Endothelial cell of coronary artery (primary cell): ENCODE measurements around the gene RASA1. TPM values are rescaled to one million over a fixed set of nuclear protein-coding genes. Genes with fewer than 3 reads are reported as not detected.

Source experiments
- total RNA-seq: library from RNA; depleted of rRNA; stranded (reverse); fragments of >200 nt; gene quantifications from 2 replicates; pipeline ENCODE4 v1.2.3, GENCODE V29; 2014

Gene RASA1
- total RNA-seq = 35.4 and 39.6 TPM in 2 replicates

GRCh38 chr5:87267574-87268125, at the start of gene RASA1:
RASA1 (plus strand) TSS chr5:87267883; CDS start chr5:87268452, 569 bp downstream.

GRCh38 chr5:87412630-87413342, 145.1 kb downstream of the RASA1 start, which contains the start of gene CCNH:
CCNH (minus strand) TSS chr5:87412930; CDS start chr5:87412794, 136 bp downstream.

Other genes starting within 250 kb of the RASA1 start
- gene CCNH, start 145.0 kb downstream of the RASA1 start, total RNA-seq = 97.6 and 105 TPM in 2 replicates